Stromal cell of bone marrow (primary cell): Measurements from ENCODE around the gene SLC12A3.
"Not testable (repeated sequence)": the region's sequence is repeated elsewhere in the genome, so short reads cannot be mapped to it uniquely, and the experiment has no call there.

Experiments used
- DNase-seq: peaks from one replicate; pipeline ENCODE4 v3.0.0-alpha.2; 2012; ENCODE audit warnings: low read depth

Gene SLC12A3

GRCh38 chr16:56869513-56870275 is 4.7 kb downstream of the SLC12A3 start:
- no peak for DNase-seq

- no peak for DNase-seq
These were observed 5.4 kb downstream of the SLC12A3 start for GRCh38 chr16:56870276-56870888.

GRCh38 chr16:56871172-56871593 is 6.2 kb downstream of the SLC12A3 start:
- peak; percentile 18 for DNase-seq

- DNase-seq: no peak
These were observed 7.9 kb downstream of the SLC12A3 start for GRCh38 chr16:56872863-56873391.

GRCh38 chr16:56874800-56875199 is 9.8 kb downstream of the SLC12A3 start:
- DNase-seq: no peak

GRCh38 chr16:56876048-56876447 is 11.0 kb downstream of the SLC12A3 start:
- DNase-seq: no peak

GRCh38 chr16:56877486-56878182 is 12.6 kb downstream of the SLC12A3 start:
- no peak for DNase-seq

GRCh38 chr16:56878282-56878854 is 13.4 kb downstream of the SLC12A3 start:
- no peak for DNase-seq

GRCh38 chr16:56879276-56879675 is 14.3 kb downstream of the SLC12A3 start:
- no peak for DNase-seq

GRCh38 chr16:56880176-56880575 is 15.2 kb downstream of the SLC12A3 start:
- no peak for DNase-seq

- DNase-seq: no peak
These were observed 15.7 kb downstream of the SLC12A3 start for GRCh38 chr16:56880685-56881084.

GRCh38 chr16:56882077-56882800 is 17.2 kb downstream of the SLC12A3 start:
- no peak for DNase-seq

- DNase-seq: no peak
These were observed 18.6 kb downstream of the SLC12A3 start for GRCh38 chr16:56883586-56883985.

- DNase-seq: no peak
These were observed 19.1 kb downstream of the SLC12A3 start for GRCh38 chr16:56884026-56884582.

GRCh38 chr16:56884929-56885328 is 19.9 kb downstream of the SLC12A3 start:
- DNase-seq: not testable (repeated sequence)

GRCh38 chr16:56885446-56886162 is 20.6 kb downstream of the SLC12A3 start:
- DNase-seq: no peak

GRCh38 chr16:56886296-56886695 is 21.3 kb downstream of the SLC12A3 start:
- DNase-seq: no peak

GRCh38 chr16:56886826-56887225 is 21.8 kb downstream of the SLC12A3 start:
- DNase-seq: no peak

- DNase-seq: no peak
These were observed 23.8 kb downstream of the SLC12A3 start for GRCh38 chr16:56888806-56889205.

GRCh38 chr16:56889206-56889605 is 24.2 kb downstream of the SLC12A3 start:
- no peak for DNase-seq

GRCh38 chr16:56891685-56892084 is 26.7 kb downstream of the SLC12A3 start:
- no peak for DNase-seq
